Fibroblast of skin of abdomen (primary cell): ENCODE measurements around the gene CXCL12. TPM values are rescaled to one million over a fixed set of nuclear protein-coding genes. Genes with fewer than 3 reads are reported as not detected.

Source experiments
- DNase-seq: peaks from one replicate; pipeline ENCODE4 v3.0.0-alpha.2; 2013
- polyA plus RNA-seq, 2 experiments: library from polyadenylated mRNA; unstranded; fragments of 120-200 nt; gene quantifications; one replicate each; pipeline ENCODE4 v1.2.1, GENCODE V29; 2013; ENCODE audit not compliant: insufficient read length in 2 of 2

CXCL12 gene
- 602 TPM for polyA plus RNA-seq (2013, experiment 1 of 2; ENCODE audit: insufficient read length)
- 607 TPM for polyA plus RNA-seq (2013, experiment 2 of 2; ENCODE audit: insufficient read length)

DNA sequence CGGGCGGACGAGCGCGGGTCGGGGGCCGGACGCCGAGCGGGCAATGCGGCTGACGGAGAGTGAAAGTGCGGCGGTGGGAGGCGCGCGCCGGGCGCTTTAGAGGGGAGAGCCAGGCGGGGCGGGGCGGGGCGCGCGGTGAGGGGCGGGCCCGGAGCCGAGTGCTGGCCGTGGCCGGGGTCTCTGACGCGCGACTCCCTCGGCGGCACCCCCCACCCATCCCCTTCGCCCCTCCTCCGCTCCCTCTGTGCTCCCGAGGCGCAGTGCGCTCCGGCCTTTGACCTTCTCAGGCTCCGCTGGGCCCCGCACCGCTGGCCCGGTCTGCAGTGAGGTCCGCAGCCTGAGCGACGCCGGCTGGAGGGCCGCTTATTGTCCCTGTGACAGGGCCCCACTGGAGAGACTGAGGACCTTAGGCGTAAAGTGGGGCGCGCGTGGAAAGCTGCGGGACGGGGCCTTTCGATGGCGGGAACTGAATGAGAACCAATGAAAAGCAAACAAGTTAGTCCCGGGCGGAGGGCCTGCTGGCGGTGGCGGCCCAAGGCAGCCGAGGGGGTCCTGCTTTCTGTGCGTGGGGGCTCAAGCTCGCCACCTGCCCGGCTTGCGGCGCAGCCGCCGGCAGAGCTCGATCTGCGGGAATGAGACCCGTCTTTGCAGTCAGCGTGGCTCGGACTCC, at the start of gene CXCL12:
CXCL12 (minus strand) TSS at position 72 of the 670 bp plus-strand sequence. CDS start 92 bp downstream, outside the sequence.
- DNase-seq: peak; percentile 58

DNA sequence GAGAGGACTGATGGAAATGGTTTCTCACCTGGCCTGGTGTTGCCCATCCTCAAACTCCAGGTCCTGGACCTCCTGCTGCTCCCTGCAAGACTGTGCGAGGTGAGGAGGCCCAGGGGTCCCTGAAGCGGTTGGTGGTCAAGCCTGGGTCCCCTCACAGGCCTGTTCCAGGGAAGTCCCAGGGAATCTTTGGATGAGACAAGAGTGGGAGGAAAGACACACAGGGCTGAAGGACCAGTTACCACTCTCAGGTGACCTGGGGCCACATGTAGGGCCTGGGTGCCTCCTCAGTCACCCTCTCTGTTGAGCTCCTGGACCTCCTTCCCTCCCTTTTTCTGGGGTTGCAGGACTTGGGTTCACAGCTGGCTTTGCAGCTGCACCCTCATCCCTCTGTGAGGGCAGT, 42.6 kb upstream of the CXCL12 start:
- no peak for DNase-seq

DNA sequence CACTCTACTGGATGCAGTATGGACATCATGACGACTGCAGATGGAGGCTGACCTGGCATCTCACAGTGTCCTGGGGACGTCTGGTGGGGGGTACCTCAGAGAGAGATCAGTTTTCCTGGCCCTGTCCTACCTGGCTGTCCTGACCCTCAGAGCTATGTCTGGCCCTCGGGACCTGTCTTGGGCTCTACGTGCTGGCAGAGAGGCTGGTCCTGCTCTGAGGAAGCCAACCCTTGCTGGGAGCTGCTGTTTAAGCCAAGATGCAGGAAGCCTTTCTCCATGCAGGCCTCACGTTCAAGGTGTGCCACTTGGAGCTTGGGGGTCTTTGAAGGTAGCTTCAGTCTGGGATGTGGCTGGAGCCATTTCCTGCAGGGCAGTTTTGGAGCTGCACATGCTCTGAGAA, 42.1 kb upstream of the CXCL12 start:
- no peak for DNase-seq

DNA sequence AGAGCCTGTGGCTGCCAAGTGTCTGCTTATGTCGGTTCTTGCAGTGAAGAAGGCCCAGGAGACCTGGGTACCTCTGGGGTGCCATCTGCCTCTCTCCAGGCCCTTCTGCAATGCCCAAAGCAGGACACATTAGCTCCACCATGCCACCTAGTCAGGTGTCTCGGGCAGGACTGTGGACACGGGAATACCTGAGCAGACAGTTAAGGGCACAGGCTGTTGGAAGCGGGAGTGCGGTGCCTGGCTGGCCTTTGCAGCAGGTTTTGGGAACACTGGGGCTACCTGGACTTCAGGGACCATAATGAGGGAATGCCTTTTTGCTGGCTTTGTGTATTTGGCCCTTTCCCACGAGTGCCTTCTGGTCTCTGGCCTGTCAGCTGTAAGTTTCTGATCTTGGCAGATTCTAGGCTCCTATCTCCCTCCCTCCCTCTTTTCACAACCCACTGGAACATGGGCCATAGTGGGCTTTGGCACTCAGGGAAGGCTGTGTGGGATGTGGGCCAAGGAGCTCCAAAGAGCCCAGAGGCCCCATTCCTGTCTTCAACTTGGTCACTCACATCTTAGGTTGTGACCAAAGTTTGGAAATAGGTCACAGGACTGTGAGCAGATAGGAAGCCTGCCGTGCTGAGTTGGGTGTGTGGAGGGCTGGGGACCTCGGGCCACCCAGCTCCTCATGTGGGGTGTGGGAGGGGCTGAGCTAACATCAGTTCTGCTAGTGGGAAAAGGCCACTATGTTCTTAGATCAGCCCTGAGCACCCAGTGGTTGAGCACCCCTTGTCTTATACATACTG, 41.5 kb upstream of the CXCL12 start:
- no peak for DNase-seq

DNA sequence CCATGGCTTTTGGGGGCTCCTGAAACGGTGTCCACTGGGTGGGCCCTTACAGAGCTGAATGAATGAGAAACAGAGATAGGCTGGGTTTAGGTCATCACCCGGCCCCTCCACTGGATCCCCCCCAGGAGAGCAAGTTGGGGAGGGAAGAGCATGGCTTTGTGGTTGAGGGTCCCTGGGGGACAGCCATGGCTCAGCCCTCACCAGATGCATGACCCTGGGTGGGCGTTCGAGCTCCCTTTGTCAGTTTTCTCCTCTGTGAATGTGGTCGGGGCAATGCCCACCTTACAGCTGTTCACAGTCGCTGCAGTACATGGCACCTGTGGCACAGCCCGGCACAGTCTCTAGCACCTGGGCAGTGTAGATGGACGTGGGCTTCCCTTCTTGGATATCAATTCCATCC, 40.6 kb upstream of the CXCL12 start:
- no peak for DNase-seq

DNA sequence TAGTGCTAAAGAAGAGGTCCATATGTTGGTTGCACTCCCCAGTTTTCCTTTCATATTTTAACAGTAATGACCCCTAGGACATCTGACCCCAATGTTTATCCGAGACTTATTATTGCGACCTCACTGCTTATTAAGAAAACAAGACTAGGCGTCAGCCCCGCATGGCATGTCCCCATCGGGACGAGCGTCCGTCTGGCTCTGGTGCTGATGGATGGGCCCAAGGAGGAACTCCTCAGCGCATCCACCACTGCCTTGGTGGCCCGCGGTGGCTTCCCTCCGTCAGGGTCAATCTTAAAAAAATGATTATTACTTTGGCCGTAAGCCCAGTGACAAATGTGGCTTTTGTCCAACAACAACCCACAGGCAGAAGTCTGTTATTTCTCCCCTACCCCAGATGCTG, 40.1 kb upstream of the CXCL12 start:
- no peak for DNase-seq

DNA sequence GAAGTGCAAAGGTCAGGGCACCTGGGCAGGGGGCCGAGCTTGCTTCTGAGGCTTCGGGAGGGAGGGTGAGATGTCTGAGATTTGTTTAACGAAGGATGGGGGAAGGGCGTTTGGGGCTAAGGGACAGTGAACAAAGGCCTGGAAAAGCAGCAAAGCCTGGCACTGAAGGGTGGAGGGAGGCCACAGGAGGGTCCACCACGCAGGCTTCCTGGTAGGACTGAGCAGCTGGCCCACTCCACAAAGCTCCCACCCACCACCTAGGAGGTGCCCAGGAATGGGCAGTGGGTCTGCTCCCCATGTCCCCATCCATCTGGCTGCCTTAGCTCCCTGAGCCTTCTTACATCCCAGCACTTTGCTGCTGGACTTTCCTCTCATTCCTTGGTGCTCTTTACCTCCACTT, 39.4 kb upstream of the CXCL12 start:
- no peak for DNase-seq

DNA sequence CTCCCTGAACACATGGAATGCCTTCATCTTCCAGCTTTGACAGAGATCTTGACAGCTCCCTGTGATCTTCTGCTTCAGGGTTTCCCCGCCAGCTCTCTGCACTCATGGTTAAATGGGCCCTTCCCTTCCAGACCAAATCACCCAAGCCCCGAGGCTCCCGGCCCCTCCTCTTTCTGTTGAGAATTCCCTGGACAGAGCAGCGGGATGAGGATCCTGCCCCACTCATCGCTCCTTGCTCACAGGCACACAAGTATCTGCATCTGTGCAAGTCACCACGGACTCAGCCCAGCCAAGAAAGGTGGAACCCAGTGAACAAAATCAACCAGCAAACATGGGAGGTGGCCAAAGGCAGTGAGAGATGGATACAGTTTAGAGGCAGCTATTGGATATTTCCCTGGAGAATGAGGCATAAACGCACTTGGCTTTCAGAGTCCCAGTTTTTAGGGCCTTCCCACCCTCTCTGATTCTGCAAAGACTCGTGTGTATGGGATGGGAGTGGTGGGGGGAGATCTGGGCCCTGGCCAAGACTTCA, 37.7 kb upstream of the CXCL12 start:
- DNase-seq: no peak

DNA sequence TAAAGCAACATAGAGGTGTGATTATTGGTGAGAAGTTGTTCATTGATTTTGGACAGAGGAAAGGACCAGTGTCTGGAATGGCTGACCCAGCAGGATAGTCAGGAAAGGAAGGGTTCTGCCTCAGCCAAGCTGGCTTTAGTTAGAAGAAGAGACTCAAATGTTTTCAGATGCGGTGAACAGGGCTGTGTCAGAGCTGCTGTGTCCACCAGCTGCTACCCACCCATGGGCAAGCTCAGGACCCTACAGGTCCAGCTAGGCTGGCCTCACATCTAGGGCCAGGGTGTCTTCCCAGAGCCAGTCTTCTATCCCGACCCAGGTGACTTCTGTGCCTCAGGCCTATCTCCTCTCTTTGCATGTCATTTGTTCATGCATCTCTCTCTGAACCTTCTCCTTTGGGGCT, 37.3 kb upstream of the CXCL12 start:
- no peak for DNase-seq

DNA sequence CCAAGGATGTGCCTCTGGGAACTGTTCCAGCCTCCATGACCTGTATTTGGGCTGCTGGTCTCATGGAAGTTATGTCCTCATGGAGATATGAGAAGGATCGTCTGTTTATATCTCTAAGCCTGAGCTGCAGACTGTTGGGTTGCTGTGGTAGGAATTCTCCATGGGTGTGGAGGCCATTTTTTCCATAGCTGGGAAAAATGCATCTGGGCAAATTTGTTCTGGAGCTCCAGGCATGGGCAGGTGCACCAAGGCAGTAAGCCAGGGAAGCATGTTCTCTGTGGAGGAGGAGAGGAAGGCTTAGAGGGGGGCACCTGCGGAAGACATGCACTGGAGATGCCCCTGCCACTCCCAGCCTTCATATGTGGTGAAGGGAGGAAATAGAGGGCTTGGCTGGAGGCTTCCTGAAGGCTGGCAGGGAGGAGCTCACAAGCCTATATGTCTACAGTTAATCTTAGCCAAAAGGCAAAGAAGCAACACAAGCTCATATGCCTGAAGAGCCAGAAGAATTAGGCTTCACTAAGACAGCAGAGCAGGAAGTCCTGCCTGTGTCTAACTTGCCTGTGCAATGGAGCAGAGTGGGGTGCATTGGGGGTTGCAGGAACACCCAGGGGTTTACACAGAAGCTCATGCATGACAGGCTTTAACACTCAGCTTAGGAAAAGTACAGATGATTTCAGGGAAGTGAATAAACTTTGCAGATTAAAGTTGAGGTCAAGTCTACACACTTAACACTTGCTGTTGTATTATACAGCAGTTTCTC, 35.1 kb upstream of the CXCL12 start:
- no peak for DNase-seq

DNA sequence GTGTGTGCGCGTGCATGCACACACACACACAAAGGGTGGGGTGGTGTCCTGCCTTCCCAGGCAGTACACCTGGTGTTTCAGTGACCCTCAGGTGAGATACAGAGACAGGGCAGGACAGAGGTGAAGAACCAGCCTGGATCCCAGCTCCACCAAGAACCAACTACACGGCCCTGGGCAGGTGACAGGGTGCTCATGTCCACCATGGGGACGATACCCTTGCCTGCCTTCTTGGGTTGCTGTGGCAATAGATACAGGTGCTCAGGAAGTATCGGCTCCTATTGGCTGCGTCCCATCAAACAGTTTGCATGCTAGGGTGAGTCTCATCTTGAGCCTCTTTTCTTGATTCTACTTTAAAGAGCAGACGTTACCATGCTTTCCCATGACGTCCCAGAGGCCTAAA, 33.7 kb upstream of the CXCL12 start:
- no peak for DNase-seq

DNA sequence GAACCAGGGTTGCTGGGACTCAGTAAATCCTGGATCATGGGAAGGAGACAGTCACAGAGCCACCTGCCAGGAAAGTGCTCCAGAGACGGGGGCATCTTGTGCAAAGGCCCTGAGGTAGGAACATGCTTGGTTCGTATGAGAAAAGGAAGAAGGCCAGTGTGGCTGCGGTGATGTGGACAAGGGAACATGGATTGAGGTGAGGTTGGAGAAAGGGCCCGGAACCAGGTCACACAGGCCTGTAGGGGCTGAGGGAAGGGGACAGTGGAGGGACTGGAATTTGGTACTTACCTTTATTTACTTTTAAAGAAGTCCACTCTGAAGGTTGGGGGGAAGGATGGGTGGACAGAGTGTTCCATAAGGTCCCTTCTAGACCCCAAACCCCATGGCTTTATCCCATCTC, 32.9 kb upstream of the CXCL12 start:
- no peak for DNase-seq

DNA sequence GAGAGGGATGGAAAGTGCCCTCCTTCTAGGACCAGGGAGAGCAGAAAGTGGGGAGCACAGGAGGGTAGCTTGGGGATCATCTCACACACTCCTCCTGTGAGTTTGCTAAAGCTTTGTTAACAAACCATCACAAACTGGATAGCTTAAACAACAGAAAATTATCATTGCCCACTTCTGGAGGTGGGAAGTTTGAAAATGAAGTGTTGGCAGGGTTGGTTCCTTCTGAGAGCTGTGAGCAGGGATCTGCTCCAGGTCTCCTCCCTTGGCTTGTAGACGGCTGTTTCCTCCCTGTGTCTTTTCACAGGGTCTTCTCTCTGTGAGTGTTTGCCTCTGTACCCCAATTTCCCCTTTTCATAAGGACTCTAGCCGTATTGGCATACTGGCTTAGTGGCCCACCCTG, 32.0 kb upstream of the CXCL12 start:
- no peak for DNase-seq

DNA sequence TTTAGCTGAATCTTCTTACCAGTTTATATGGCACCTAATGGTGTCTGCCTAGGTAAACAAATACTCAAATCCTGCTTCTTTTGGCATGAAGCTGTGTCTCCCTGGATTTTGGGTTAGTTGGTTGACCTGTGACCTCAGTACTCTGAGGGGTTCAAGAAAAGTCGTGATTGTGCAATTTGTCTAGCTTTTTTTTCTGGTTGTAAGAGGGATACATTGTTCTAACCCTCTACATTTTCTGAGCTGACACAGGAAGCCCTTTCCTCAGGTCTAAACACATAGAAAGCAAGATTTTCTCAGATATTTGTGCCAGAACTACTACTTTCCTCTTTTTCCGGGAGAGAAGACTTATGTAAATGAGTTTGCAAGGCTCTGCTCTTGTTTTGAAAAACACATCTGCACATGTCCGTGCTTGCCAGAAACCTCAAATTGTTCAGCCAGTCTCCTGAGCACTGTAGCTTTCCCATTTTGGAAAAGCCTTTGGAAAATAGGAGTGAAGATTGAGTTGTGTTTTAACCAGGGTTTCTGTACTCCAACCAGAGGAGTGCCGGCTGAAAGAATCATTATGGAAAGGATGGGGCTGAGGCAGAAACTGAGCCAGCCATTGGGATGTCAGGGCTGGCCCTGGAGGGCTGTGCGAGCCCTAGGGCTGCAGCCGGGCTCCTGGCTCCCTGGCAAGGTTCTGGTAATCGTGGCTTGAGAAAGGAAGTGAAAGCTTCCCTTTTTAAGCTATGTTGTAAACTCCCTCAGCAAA, 31.3 kb upstream of the CXCL12 start:
- no peak for DNase-seq

DNA sequence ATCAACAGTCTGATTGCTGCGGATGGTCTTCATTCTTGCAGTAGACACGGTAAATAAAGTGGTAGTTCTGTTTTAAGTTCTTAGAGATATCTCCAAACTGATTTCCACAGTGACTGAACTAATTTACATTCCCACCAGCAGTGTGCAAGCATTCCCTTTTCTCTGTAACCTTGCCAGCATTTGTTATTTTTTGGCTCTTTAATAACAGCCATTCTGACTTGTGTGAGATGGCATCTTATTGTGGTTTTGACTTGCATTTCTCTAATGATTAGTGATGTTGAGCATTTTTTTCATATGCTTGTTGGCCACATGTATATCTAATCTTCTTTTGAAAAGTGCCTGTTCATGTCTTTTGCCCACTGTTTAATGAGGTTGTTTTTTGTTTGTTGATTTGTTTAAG, 30.2 kb upstream of the CXCL12 start:
- peak; percentile 48 for DNase-seq

DNA sequence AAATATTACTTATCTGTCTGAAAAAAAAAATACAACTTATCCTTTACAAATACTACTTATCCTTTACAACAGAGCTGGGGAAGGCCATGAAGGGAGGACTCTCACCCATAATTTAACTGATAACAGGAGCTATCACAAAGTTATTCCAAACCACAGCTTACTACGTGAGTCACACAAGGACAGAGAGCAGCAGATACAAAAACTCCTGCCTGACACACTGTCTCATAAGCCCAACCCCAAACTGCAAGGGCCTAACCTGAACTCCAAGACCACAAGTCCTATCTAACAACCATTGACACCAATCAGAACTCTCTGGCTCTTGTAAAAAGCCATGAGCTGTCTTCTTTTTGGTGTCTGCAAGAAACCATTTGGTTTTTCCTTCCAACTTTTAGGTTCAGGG, 28.5 kb upstream of the CXCL12 start:
- no peak for DNase-seq

DNA sequence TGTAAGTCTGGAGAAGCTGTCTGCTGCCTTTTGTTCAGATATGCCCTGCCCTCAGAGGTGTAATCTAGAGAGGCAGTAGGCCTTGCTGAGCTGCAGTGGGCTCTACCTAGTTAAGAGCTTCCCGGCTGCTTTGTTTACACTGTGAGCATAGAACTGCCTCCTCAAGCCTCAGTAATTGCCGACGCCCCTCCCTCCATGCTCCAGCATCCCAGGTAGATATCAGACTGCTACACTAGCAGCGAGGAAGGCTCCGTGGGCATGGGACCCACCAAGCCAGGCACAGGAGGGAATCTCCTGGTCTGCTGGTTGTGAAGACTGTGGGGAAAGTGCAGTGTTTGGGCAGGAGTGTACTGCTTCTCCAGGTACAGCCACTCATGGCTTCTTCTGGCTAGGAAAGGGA, 26.4 kb upstream of the CXCL12 start:
- DNase-seq: no peak

DNA sequence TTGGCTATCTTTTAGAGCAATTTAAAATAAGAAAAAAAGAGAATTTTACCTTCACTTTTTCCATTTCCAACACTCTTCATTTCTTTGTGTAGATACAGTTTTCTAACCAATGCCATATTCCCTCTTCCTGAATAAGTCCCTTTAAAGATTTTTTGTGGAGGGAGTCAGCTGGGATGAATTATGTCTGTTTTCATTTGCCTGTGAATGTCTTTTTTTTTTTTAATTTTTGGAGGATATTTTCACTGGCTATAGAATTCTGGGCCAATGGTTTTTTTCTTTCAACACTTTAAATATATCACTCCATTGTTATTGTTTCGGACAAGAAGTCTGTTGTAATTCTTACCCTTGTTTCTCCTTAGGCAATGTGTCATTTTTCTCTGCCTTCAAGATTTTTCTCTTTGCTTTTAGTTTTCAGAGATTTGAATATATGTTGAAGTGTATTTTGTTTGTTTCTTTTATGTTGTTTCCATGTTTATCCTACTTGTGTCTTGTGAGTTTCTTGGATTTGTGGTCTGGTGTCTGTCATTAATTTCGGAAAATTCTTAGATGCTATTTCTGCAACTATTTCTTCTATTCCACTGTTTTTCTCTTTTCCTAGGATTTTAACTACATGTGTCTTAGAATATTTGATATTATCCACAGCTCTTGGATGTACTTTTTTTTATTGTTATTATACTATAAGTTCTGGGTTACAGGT, 20.0 kb upstream of the CXCL12 start:
- peak; percentile 26 for DNase-seq

DNA sequence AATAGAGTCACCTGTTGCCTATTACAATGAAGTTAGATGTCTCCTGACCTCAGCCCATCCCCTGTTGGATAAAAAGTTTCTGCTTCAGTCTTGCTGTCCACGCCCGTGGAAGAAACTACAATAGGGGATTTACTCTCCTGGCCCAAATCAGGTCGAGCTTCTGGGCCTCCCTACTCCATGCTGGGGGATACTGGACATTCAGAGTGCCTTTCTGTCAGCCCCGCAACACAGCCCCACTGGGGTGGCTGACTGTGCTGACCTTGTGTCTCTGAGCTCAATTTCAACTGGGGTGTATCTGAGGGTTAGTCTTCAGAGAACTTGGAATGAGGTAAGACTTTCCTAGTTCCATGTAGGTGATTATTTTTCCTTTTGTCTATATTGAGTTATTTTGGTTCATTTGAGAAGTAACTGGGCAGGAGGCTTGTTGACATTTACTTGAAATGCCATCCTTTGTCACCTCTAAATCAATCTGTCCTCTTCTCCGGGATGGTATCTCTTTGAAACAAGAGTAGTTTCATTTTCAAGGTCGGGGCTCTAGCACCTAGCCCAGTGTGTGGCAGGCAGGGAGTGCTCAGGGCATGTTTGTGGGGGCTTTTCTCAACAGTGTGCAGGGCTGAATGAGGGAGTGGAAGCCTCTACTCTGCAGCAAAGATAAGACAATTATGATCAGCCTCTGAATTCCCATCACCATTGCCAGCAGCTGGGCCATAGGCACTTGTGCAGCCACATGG, 17.7 kb upstream of the CXCL12 start:
- no peak for DNase-seq

DNA sequence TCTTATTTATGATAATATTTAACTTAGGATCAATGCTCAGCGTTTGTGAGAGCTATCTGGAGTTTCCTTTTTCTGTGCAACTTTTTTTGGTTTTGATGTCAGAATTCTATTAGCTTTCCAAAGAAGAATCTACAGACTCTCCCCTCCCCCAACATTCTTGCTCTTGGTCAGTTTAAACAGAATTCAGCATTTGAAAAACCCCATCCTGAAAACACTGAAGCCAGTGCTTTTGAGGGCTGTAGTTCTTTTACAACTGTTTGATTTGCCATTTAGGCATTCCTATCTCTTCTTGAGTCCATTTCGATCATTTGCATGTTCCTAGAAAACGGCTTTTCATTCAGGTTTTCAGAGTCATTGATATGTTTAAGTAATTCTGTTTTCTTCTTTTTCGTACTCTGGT, 15.6 kb upstream of the CXCL12 start:
- no peak for DNase-seq
